H1 (cell line): ENCODE measurements around the gene SLC6A20. TPM values are rescaled to one million over a fixed set of nuclear protein-coding genes. Genes with fewer than 3 reads are reported as not detected.

Source experiments
- E2F6 ChIP-seq: IDR thresholded peaks from 2 replicates; pipeline ENCODE4 v1.6.1; 2012; ENCODE audit warnings: inconsistent platforms
- HDAC2 ChIP-seq, 2 experiments: fragments of 300-600 bp in 1 of 2; sonication (generic) in 1 of 2; IDR thresholded peaks; 2 replicates each; pipeline ENCODE4 v1.6.1; 2011 to 2012; ENCODE audit warnings: low read depth in 2 of 2, low read length in 2 of 2, mild to moderate bottlenecking in 2 of 2, moderate library complexity in 2 of 2, borderline replicate concordance in 1 of 2, inconsistent platforms in 1 of 2
- KDM4A ChIP-seq: IDR thresholded peaks from one replicate; pipeline ENCODE4 v1.7.1; 2012; ENCODE audit warnings: low read depth, mild to moderate bottlenecking, moderate library complexity, low read length, inconsistent platforms; ENCODE audit not compliant: severe bottlenecking
- SP1 ChIP-seq: IDR thresholded peaks from 2 replicates; pipeline ENCODE4 v1.6.1; 2011; ENCODE audit warnings: low read depth, low read length
- USF2 ChIP-seq: IDR thresholded peaks from 2 replicates; pipeline ENCODE4 v1.6.1; 2011; ENCODE audit warnings: low read length, improper control_type of control experiment
- polyA plus RNA-seq, 7 experiments: library from polyadenylated mRNA; depleted of rRNA in 3 of 7; stranded (reverse) in 5 of 7; unstranded in 2 of 7; fragments of >200 nt in 5 of 7; fragments of 200-250 nt in 2 of 7; gene quantifications; 1 replicate in 5 of 7; 2 replicates in 1 of 7; 4 replicates in 1 of 7; pipeline versions ENCODE4 v1.2.1 to v1.2.3, GENCODE V29; 2011 to 2013; ENCODE audit warnings: missing spikeins in 2 of 7, mixed read lengths in 2 of 7
- total RNA-seq: library from RNA; stranded (reverse); fragmentation: NEBNext Ultra II Directional; extraction: Animal tissue kit (Norgen Biotek cat#: 25700); gene quantifications from 2 replicates; pipeline ENCODE4 v1.2.1, GENCODE V29; 2021
- TF ChIP-seq, protein P1 (sequence below): fragments of 300-600 bp; sonication (generic); IDR thresholded peaks from 2 replicates; pipeline ENCODE4 v1.7.1; 2012; ENCODE audit warnings: low read length, moderate library complexity, mild to moderate bottlenecking, inconsistent platforms; ENCODE audit not compliant: insufficient replicate concordance

Gene SLC6A20
- total and polyA plus RNA-seq, 2 of the 8 experiments (the other 6 are each of a cell fraction or from before 2014, with no cell fraction given), result 0.05 TPM; not detected in 1

DNA sequence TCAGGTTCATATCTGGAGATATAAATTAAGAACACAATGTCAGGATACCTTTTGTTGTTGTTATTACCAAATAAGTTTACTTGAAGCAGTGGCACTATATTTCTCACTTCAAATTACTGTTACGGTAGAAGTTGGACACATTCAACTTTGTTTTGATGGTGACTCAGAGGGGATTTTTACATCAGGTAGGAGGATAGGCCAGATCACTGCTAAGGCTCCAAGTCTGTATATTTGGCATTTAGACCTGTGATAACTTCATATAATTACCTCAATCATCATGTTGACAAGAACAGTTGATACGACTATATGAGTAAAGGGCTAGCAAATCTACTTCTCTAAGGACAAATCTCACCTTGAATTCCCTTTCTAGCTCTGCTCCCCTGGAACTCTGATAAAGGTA lies 30.0 kb upstream of the SLC6A20 start (continued):
- TF ChIP-seq, protein P1, sequence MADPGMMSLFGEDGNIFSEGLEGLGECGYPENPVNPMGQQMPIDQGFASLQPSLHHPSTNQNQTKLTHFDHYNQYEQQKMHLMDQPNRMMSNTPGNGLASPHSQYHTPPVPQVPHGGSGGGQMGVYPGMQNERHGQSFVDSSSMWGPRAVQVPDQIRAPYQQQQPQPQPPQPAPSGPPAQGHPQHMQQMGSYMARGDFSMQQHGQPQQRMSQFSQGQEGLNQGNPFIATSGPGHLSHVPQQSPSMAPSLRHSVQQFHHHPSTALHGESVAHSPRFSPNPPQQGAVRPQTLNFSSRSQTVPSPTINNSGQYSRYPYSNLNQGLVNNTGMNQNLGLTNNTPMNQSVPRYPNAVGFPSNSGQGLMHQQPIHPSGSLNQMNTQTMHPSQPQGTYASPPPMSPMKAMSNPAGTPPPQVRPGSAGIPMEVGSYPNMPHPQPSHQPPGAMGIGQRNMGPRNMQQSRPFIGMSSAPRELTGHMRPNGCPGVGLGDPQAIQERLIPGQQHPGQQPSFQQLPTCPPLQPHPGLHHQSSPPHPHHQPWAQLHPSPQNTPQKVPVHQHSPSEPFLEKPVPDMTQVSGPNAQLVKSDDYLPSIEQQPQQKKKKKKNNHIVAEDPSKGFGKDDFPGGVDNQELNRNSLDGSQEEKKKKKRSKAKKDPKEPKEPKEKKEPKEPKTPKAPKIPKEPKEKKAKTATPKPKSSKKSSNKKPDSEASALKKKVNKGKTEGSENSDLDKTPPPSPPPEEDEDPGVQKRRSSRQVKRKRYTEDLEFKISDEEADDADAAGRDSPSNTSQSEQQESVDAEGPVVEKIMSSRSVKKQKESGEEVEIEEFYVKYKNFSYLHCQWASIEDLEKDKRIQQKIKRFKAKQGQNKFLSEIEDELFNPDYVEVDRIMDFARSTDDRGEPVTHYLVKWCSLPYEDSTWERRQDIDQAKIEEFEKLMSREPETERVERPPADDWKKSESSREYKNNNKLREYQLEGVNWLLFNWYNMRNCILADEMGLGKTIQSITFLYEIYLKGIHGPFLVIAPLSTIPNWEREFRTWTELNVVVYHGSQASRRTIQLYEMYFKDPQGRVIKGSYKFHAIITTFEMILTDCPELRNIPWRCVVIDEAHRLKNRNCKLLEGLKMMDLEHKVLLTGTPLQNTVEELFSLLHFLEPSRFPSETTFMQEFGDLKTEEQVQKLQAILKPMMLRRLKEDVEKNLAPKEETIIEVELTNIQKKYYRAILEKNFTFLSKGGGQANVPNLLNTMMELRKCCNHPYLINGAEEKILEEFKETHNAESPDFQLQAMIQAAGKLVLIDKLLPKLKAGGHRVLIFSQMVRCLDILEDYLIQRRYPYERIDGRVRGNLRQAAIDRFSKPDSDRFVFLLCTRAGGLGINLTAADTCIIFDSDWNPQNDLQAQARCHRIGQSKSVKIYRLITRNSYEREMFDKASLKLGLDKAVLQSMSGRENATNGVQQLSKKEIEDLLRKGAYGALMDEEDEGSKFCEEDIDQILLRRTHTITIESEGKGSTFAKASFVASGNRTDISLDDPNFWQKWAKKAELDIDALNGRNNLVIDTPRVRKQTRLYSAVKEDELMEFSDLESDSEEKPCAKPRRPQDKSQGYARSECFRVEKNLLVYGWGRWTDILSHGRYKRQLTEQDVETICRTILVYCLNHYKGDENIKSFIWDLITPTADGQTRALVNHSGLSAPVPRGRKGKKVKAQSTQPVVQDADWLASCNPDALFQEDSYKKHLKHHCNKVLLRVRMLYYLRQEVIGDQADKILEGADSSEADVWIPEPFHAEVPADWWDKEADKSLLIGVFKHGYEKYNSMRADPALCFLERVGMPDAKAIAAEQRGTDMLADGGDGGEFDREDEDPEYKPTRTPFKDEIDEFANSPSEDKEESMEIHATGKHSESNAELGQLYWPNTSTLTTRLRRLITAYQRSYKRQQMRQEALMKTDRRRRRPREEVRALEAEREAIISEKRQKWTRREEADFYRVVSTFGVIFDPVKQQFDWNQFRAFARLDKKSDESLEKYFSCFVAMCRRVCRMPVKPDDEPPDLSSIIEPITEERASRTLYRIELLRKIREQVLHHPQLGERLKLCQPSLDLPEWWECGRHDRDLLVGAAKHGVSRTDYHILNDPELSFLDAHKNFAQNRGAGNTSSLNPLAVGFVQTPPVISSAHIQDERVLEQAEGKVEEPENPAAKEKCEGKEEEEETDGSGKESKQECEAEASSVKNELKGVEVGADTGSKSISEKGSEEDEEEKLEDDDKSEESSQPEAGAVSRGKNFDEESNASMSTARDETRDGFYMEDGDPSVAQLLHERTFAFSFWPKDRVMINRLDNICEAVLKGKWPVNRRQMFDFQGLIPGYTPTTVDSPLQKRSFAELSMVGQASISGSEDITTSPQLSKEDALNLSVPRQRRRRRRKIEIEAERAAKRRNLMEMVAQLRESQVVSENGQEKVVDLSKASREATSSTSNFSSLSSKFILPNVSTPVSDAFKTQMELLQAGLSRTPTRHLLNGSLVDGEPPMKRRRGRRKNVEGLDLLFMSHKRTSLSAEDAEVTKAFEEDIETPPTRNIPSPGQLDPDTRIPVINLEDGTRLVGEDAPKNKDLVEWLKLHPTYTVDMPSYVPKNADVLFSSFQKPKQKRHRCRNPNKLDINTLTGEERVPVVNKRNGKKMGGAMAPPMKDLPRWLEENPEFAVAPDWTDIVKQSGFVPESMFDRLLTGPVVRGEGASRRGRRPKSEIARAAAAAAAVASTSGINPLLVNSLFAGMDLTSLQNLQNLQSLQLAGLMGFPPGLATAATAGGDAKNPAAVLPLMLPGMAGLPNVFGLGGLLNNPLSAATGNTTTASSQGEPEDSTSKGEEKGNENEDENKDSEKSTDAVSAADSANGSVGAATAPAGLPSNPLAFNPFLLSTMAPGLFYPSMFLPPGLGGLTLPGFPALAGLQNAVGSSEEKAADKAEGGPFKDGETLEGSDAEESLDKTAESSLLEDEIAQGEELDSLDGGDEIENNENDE, result no peak
- no peak for TF ChIP-seq USF2
- no peak for TF ChIP-seq HDAC2 (IDR thresholded peaks at IDR 0.05; ENCODE audit: borderline replicate concordance in 1 of 2, low read depth in 2 of 2, low read length in 2 of 2)
- no peak for TF ChIP-seq E2F6
- TF ChIP-seq SP1, result no peak
- TF ChIP-seq KDM4A, result no peak
